Uterus (tissue), 4 donors: Measurements from ENCODE around the gene VNN1. TPM values are rescaled to one million over a fixed set of nuclear protein-coding genes. Genes with fewer than 3 reads are reported as not detected.

Experiments
- DNase-seq, 2 donors: peaks; one replicate each; pipeline ENCODE4 v3.0.0-alpha.2; 2019 to 2020
- H3K27ac ChIP-seq, 2 donors: fragments of 200-600 bp; sonication (generic); 1 replicate in 1 of 2; 2 replicates in 1 of 2; pipeline ENCODE4 v1.5.1; 2016 to 2018
- H3K27me3 ChIP-seq, 2 donors: fragments of 200-600 bp; sonication (generic); one replicate each; pipeline ENCODE4 v1.5.1; 2018 to 2019; ENCODE audit warnings: control low read depth in 1 of 2
- H3K36me3 ChIP-seq, 2 donors: fragments of 200-600 bp; sonication (generic); one replicate each; pipeline ENCODE4 v1.5.1; 2019; ENCODE audit warnings: control low read depth in 1 of 2
- H3K4me1 ChIP-seq, 2 donors: fragments of 200-600 bp; sonication (generic); one replicate each; pipeline ENCODE4 v1.5.1; 2018 to 2019; ENCODE audit warnings: control low read depth in 1 of 2
- H3K4me3 ChIP-seq, 2 donors: fragments of 200-600 bp; sonication (generic); 1 replicate in 1 of 2; 2 replicates in 1 of 2; pipeline ENCODE4 v1.5.1; 2018 to 2019; ENCODE audit warnings: mild to moderate bottlenecking in 1 of 2
- H3K9me3 ChIP-seq, 2 donors: fragments of 200-600 bp; sonication (generic); one replicate each; pipeline ENCODE4 v1.5.1; 2019; ENCODE audit warnings: control low read depth in 1 of 2
- CTCF ChIP-seq, 4 experiments: fragments of 200-600 bp in 2 of 4; fragments of 450-650 bp in 2 of 4; sonication (generic) in 2 of 4; IDR thresholded peaks; one replicate each; pipeline ENCODE4 v1.5.1; 2016 to 2019; ENCODE audit warnings: antibody characterized with exemption in 4 of 4, mild to moderate bottlenecking in 2 of 4, moderate library complexity in 1 of 4
- POLR2A ChIP-seq, 2 donors: fragments of 450-650 bp; IDR thresholded peaks; one replicate each; pipeline ENCODE4 v1.6.1; 2016; ENCODE audit warnings: antibody characterized with exemption in 2 of 2, mild to moderate bottlenecking in 1 of 2, moderate library complexity in 1 of 2
- intact Hi-C: fragments of 100-400 bp; cut with DNase I; formaldehyde crosslinking; loops from one replicate; pipeline ENCODE4 v1.15.1; 2023; ENCODE audit warnings: low total_unique reads
- total RNA-seq, 4 donors: library from RNA; depleted of rRNA in 3 of 4; stranded (reverse); fragments of >200 nt in 3 of 4; gene quantifications; one replicate each; pipeline versions ENCODE4 v1.1.0 to v1.2.4, GENCODE V29; 2014 to 2023
- donor health status: DM: yes; HTN: yes; CAD: no.

VNN1 gene
- total RNA-seq, 4 donors from 2014 or later: 0.64 to 2.9 (median 0.83) TPM; not detected in 1

- TF ChIP-seq POLR2A (IDR thresholded peaks at IDR 0.05): no peak
- TF ChIP-seq CTCF (IDR thresholded peaks at IDR 0.05): no peak
- no peak overlapping the region for H3K4me3 ChIP-seq
- DNase-seq: no peak
- intact Hi-C loops: no loop called here
- no peak overlapping the region for H3K27ac ChIP-seq
- H3K9me3 ChIP-seq: no peaks in the 10 kb centered on the region
- no peaks in the 10 kb centered on the region for H3K4me1 ChIP-seq
- H3K36me3 ChIP-seq: no peaks in the 10 kb centered on the region
- H3K27me3 ChIP-seq: no peaks in the 10 kb centered on the region
Observed at GRCh38 chr6:132751828-132752227, 38.0 kb upstream of the VNN1 start.

GRCh38 chr6:132751306-132751705 lies 37.5 kb upstream of the VNN1 start:
- Histone ChIP-seq H3K4me3 (no peak overlapping the region), H3K9me3 (no peaks in the 10 kb centered on the region), H3K4me1 (no peaks in the 10 kb centered on the region)

GRCh38 chr6:132750455-132751248 lies 36.8 kb upstream of the VNN1 start:
- no peaks in the 10 kb centered on the region for H3K4me1 ChIP-seq
- no peak overlapping the region for H3K27ac ChIP-seq
- H3K9me3 ChIP-seq: no peaks in the 10 kb centered on the region
- H3K27me3 ChIP-seq: no peaks in the 10 kb centered on the region
- DNase-seq: no peak
- no peak for TF ChIP-seq CTCF (IDR thresholded peaks at IDR 0.05)
- TF ChIP-seq POLR2A (IDR thresholded peaks at IDR 0.05): no peak
- intact Hi-C loops: no loop called here
- H3K36me3 ChIP-seq: no peaks in the 10 kb centered on the region
- no peak overlapping the region for H3K4me3 ChIP-seq

More at GRCh38 chr6:132751306-132751705, 37.5 kb upstream of the VNN1 start:
- TF ChIP-seq CTCF (IDR thresholded peaks at IDR 0.05): no peak
- no peak for TF ChIP-seq POLR2A (IDR thresholded peaks at IDR 0.05)
- Histone ChIP-seq H3K27ac (no peak overlapping the region), H3K27me3 (no peaks in the 10 kb centered on the region), H3K36me3 (no peaks in the 10 kb centered on the region)
- intact Hi-C loops: no loop called here
- DNase-seq: no peak

GRCh38 chr6:132749111-132749510 lies 35.3 kb upstream of the VNN1 start:
- DNase-seq: no peak
- intact Hi-C loops: no loop called here
- no peak for TF ChIP-seq CTCF (IDR thresholded peaks at IDR 0.05)
- TF ChIP-seq POLR2A (IDR thresholded peaks at IDR 0.05): no peak

GRCh38 chr6:132748446-132748845 lies 34.6 kb upstream of the VNN1 start:
- Histone ChIP-seq H3K27ac (no peak overlapping the region), H3K36me3 (no peaks in the 10 kb centered on the region), H3K9me3 (no peaks in the 10 kb centered on the region), H3K27me3 (no peaks in the 10 kb centered on the region), H3K4me3 (no peak overlapping the region), H3K4me1 (no peaks in the 10 kb centered on the region)
- TF ChIP-seq POLR2A (IDR thresholded peaks at IDR 0.05): no peak
- TF ChIP-seq CTCF (IDR thresholded peaks at IDR 0.05): no peak
- intact Hi-C loops: no loop called here
- DNase-seq: no peak

More at GRCh38 chr6:132749111-132749510, 35.3 kb upstream of the VNN1 start:
- Histone ChIP-seq H3K4me1 (no peaks in the 10 kb centered on the region), H3K27me3 (no peaks in the 10 kb centered on the region), H3K36me3 (no peaks in the 10 kb centered on the region), H3K27ac (no peak overlapping the region), H3K9me3 (no peaks in the 10 kb centered on the region), H3K4me3 (no peak overlapping the region)
